Hypothalamus (tissue), 51 donors: ENCODE data around the gene PDZK1.
"Not testable (repeated sequence)": the region's sequence is repeated elsewhere in the genome, so short reads cannot be mapped to it uniquely, and the experiment has no call there.

Source experiments
- DNase-seq, 51 donors: peaks; one replicate each; lab custom pipeline; 2025; lab: John Stamatoyannopoulos, UW

The PDZK1 gene

GRCh38 chr1:145665015-145665414 is 42.2 kb downstream of the PDZK1 start:
- not testable (repeated sequence) for DNase-seq

DNA sequence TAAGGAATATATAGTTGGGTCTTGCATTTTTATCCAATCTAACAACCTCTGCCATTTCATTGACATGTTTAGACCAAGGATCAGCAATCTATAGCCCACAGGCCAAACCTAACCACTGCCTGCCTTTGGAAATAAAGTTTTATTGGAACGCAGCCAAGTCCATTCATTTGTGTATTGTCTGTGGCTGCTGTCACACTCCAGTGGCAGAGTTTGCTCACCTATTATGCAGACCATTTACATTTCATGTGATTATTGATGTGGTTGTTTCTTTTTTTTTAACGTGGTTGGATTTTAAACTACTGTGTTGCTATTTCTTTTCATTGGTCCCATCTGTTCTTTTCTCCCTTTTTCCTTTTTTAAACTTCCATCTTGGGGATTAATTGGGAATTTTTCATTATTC is 44.7 kb downstream of the PDZK1 start:
- not testable (repeated sequence) for DNase-seq

- DNase-seq = not testable (repeated sequence)
Measured at GRCh38 chr1:145656245-145656943, 50.8 kb downstream of the PDZK1 start.

DNA sequence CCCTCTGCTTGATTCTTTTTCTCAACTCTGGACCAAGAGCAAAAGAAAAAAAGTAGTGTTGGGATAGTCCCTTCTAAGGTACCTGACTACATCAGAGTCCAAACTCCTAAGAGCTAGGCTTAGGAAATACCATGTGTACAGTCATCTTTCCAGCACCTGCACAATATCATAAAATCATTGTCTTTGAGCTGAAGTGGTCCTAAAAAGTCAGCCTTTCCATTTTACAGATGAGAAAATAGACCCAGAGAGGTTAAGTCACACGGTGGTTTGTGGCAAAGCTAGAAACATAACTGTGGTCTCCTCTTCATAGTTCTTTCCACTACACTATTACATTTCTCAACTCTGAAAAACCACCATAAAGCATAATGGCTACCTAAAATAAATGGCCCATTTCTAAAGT is 63.2 kb downstream of the PDZK1 start:
- not testable (repeated sequence) for DNase-seq

DNA sequence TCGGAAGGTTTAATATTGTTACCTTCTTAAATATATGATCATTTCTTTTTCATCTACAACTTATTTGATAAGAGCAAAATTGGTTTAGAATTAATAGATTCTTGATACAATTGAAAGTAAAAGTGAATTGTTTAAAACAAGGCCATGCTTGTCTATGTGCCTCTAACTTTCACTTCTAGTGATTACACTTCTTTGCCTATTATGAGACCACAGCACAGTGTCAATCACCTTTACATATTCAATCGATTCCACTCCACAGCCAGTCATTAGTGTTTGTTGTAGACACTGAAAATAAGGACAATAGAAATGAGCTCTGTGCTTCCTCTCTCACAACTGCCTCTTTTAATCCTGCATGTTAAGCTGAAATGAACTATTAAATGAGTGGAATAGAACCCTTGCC is 65.3 kb downstream of the PDZK1 start:
- not testable (repeated sequence) for DNase-seq

DNA sequence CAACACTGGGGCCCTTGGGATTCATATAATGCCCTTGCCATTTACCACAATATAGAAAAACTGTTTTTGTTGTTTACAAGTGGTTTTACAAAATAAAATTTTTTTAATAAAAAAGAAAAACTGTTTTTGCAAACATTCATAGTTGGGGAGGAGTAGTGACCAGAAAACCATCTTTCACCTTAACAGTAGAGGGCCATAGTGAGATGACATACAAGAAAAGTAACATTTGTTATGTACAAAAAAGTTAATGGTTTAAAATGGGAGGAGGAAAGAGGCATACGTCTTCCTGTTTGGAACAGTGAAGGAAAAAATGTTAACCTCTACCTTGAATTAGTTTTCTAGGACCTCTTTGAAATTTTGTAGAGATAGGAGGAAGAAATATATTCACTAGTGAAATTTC is 70.9 kb downstream of the PDZK1 start:
- not testable (repeated sequence) for DNase-seq

DNA sequence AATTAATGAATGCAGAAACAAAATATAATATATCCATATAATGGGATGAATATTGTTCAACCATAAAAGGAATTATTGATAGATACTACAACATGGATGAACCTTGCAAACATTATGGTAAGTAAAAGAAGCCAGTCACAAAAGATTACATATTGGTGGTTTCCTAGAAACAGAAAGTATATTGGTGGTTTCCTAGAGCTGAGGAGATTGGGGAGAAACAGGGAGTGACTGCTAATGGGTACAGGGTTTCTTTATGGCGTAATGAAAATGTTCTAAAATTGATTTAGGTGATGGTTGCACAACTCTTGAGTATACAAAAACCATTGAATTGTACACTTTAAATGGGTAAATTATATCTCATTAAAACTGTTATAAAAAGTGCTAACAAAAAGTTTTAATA is 85.0 kb downstream of the PDZK1 start:
- not testable (repeated sequence) for DNase-seq
